GM12873 (cell line): ENCODE results near the gene VPS51.

Experiments
- CTCF ChIP-seq: IDR thresholded peaks from 2 replicates; pipeline ENCODE4 v1.5.1; 2012; ENCODE audit warnings: low read depth, mild to moderate bottlenecking, moderate library complexity, low read length, control low read depth; ENCODE audit not compliant: insufficient read depth; ENCODE audit errors: missing control alignments

Gene VPS51

GRCh38 chr11:65113361-65113756 is 17.3 kb downstream of the VPS51 start:
- no peak for TF ChIP-seq CTCF

GRCh38 chr11:65113839-65114238 is 17.8 kb downstream of the VPS51 start:
- TF ChIP-seq CTCF, result no peak

GRCh38 chr11:65114538-65115171 is 18.6 kb downstream of the VPS51 start:
- TF ChIP-seq CTCF, result no peak

GRCh38 chr11:65115361-65116082 is 19.5 kb downstream of the VPS51 start:
- no peak for TF ChIP-seq CTCF

GRCh38 chr11:65116370-65117205 is 20.6 kb downstream of the VPS51 start:
- TF ChIP-seq CTCF, result no peak

- peak; percentile 91 for TF ChIP-seq CTCF
Measured at GRCh38 chr11:65117206-65118096, 21.4 kb downstream of the VPS51 start, which contains the start of gene ZNHIT2. Gene ZNHIT2, minus strand, starts transcription at chr11:65117701. Its CDS starts 48 bp downstream, at chr11:65117653.
